ENCODE data around the gene KDM4C. TPM values are rescaled to one million over a fixed set of nuclear protein-coding genes. Genes with fewer than 3 reads are reported as not detected.

The KDM4C gene
- total and polyA plus RNA-seq, 2 donors (not counting 1 experiment from before 2014, with no cell fraction given) = 49.7 to 141 TPM

GRCh38 chr9:7185612-7186011 lies 427.8 kb downstream of the KDM4C start:
- H3K9me3 Mint-ChIP-seq (ENCODE audit: insufficient read depth) = peaks cover 4% of the 10 kb centered on the region

GRCh38 chr9:7186175-7186574 lies 428.4 kb downstream of the KDM4C start:
- Histone ChIP-seq H3K4me3 (ENCODE audit: control extremely low read depth in 1 of 5, extremely low read depth in 1 of 5, insufficient read depth in 1 of 5, low read depth in 2 of 5, low read length in 4 of 5) (no peak overlapping the region), H3K36me3 (replicated peaks in 1 of 2; ENCODE audit: control extremely low read depth in 1 of 2, control insufficient read depth in 1 of 2, extremely low read depth in 1 of 2, insufficient read depth in 2 of 2, low read length in 1 of 2) (peaks cover 2 to 9% of the 10 kb centered on the region in 2 experiments), H3K4me1 (ENCODE audit: control insufficient read depth in 2 of 2, insufficient read depth in 2 of 2, low read length in 2 of 2) (no peaks in the 10 kb centered on the region), H3K4me2 (replicated peaks; ENCODE audit: low read depth, low read length, poor library complexity, severe bottlenecking) (no peak overlapping the region), H3K79me2 (ENCODE audit: control insufficient read depth, insufficient read depth, low read length) (no peaks in the 10 kb centered on the region), H4K20me1 (ENCODE audit: control insufficient read depth, insufficient read depth, low read length, poor library complexity, severe bottlenecking) (no peaks in the 10 kb centered on the region), H3K9ac (ENCODE audit: low read length) (no peak overlapping the region), H3K27ac (ENCODE audit: low read length in 2 of 2) (no peak overlapping the region), H3K27me3 (replicated peaks in 1 of 4; ENCODE audit: control extremely low read depth in 1 of 4, control insufficient read depth in 3 of 4, insufficient read depth in 4 of 4, low read length in 3 of 4) (no peaks in the 10 kb centered on the region), H2AFZ (ENCODE audit: insufficient read depth, low read depth, low read length, poor library complexity, severe bottlenecking) (no peak overlapping the region), H3K9me3 (ENCODE audit: control extremely low read depth in 1 of 3, control insufficient read depth in 2 of 3, insufficient read depth in 1 of 3, low read length in 2 of 3) (peaks cover 0 to 17% (median 12%) of the 10 kb centered on the region in 3 donors)
- WGBS (ENCODE audit: insufficient coverage) = 20% methylated on average over 1 of the region's 1 CpG
- TF ChIP-seq CTCF (IDR thresholded peaks at IDR 0.05) (no peak), EZH2 (IDR thresholded peaks at IDR 0.05; ENCODE audit: borderline replicate concordance, insufficient read depth, low read depth, low read length, poor library complexity, severe bottlenecking) (no peak)
- H3K27me3 Mint-ChIP-seq = no peaks in the 10 kb centered on the region
- H3K27ac Mint-ChIP-seq = no peak overlapping the region
- H3K4me3 Mint-ChIP-seq = no peak overlapping the region
- DNase-seq (no peak), ATAC-seq (ENCODE audit: low read depth) (no peak)
- ChIA-PET CTCF (no interaction called here), POLR2A (no interaction called here)
- H3K9me3 Mint-ChIP-seq (ENCODE audit: insufficient read depth) = peaks cover 4% of the 10 kb centered on the region
- H3K4me1 Mint-ChIP-seq = no peaks in the 10 kb centered on the region
- intact Hi-C loops (cut with micrococcal nuclease) = no loop called here

More at GRCh38 chr9:7185612-7186011, 427.8 kb downstream of the KDM4C start:
- TF ChIP-seq EZH2 (IDR thresholded peaks at IDR 0.05; ENCODE audit: borderline replicate concordance, insufficient read depth, low read depth, low read length, poor library complexity, severe bottlenecking) (no peak), CTCF (IDR thresholded peaks at IDR 0.05) (no peak)
- no peak for ATAC-seq (ENCODE audit: low read depth)
- H3K4me3 ChIP-seq (ENCODE audit: control extremely low read depth in 1 of 5, extremely low read depth in 1 of 5, insufficient read depth in 1 of 5, low read depth in 2 of 5, low read length in 4 of 5) = no peak overlapping the region
- no peak for DNase-seq
- intact Hi-C loops (cut with micrococcal nuclease) = no loop called here
- POLR2A ChIA-PET = no interaction called here
- no peak overlapping the region for H3K27ac ChIP-seq (ENCODE audit: low read length in 2 of 2)
- Mint-ChIP-seq H3K4me3 (no peak overlapping the region), H3K4me1 (no peaks in the 10 kb centered on the region), H3K27ac (no peak overlapping the region), H3K27me3 (no peaks in the 10 kb centered on the region)
- no peaks in the 10 kb centered on the region for H4K20me1 ChIP-seq (ENCODE audit: control insufficient read depth, insufficient read depth, low read length, poor library complexity, severe bottlenecking)
- CTCF ChIA-PET = no interaction called here
- H3K4me2 ChIP-seq (replicated peaks; ENCODE audit: low read depth, low read length, poor library complexity, severe bottlenecking) = no peak overlapping the region
- H3K79me2 ChIP-seq (ENCODE audit: control insufficient read depth, insufficient read depth, low read length) = no peaks in the 10 kb centered on the region
- no peaks in the 10 kb centered on the region for H3K4me1 ChIP-seq (ENCODE audit: control insufficient read depth in 2 of 2, insufficient read depth in 2 of 2, low read length in 2 of 2)
- H3K9me3 ChIP-seq (ENCODE audit: control extremely low read depth in 1 of 3, control insufficient read depth in 2 of 3, insufficient read depth in 1 of 3, low read length in 2 of 3) = peaks cover 0 to 17% (median 10%) of the 10 kb centered on the region in 3 donors
- no peaks in the 10 kb centered on the region for H3K27me3 ChIP-seq (replicated peaks in 1 of 4; ENCODE audit: control extremely low read depth in 1 of 4, control insufficient read depth in 3 of 4, insufficient read depth in 4 of 4, low read length in 3 of 4)
- no peak overlapping the region for H3K9ac ChIP-seq (ENCODE audit: low read length)
- H2AFZ ChIP-seq (ENCODE audit: insufficient read depth, low read depth, low read length, poor library complexity, severe bottlenecking) = no peak overlapping the region
- H3K36me3 ChIP-seq (replicated peaks in 1 of 2; ENCODE audit: control extremely low read depth in 1 of 2, control insufficient read depth in 1 of 2, extremely low read depth in 1 of 2, insufficient read depth in 2 of 2, low read length in 1 of 2) = peaks cover 2 to 9% of the 10 kb centered on the region in 2 experiments
